Ascending aorta (tissue), 2 donors: ENCODE results near the gene NEAT1. TPM values are rescaled to one million over a fixed set of nuclear protein-coding genes. Genes with fewer than 3 reads are reported as not detected.
A peak's percentile ranks its signal among the peaks of the same experiment; 100 is the strongest.

Source experiments
- DNase-seq, 2 donors: peaks; one replicate each; pipeline ENCODE4 v3.0.0-alpha.2; 2019; ENCODE audit warnings: low spot score in 2 of 2
- H3K27ac ChIP-seq, 2 donors: fragments of 200-600 bp; sonication (generic); one replicate each; pipeline ENCODE4 v1.5.1; 2016 to 2017; ENCODE audit warnings: mild to moderate bottlenecking in 1 of 2
- H3K27me3 ChIP-seq: fragments of 200-600 bp; sonication (generic); one replicate; pipeline ENCODE4 v1.5.1; 2017
- H3K36me3 ChIP-seq, 2 donors: fragments of 200-600 bp; sonication (generic); one replicate each; pipeline ENCODE4 v1.5.1; 2016
- H3K4me1 ChIP-seq, 2 donors: fragments of 200-600 bp; sonication (generic); one replicate each; pipeline ENCODE4 v1.5.1; 2016 to 2017; ENCODE audit warnings: mild to moderate bottlenecking in 1 of 2
- H3K4me3 ChIP-seq, 2 donors: fragments of 200-600 bp; sonication (generic); one replicate each; pipeline ENCODE4 v1.5.1; 2016 to 2017; ENCODE audit warnings: mild to moderate bottlenecking in 1 of 2
- H3K9me3 ChIP-seq, 2 donors: fragments of 200-600 bp; sonication (generic); one replicate each; pipeline ENCODE4 v1.5.1; 2016
- intact Hi-C: fragments of 100-400 bp; cut with DNase I; formaldehyde crosslinking; loops from one replicate; pipeline ENCODE4 v1.15.1; 2023
- total RNA-seq: library from RNA; depleted of rRNA; stranded (reverse); fragments of >200 nt; gene quantifications from one replicate; pipeline ENCODE4 v1.1.0, GENCODE V29; 2016
- TF ChIP-seq, protein P1 (sequence below), 3 experiments: fragments of 200-600 bp in 2 of 3; fragments of 450-650 bp in 1 of 3; sonication (generic) in 2 of 3; IDR thresholded peaks; one replicate each; pipeline ENCODE4 v1.5.1; 2016 to 2019; ENCODE audit warnings: antibody characterized with exemption in 3 of 3, mild to moderate bottlenecking in 1 of 3, moderate library complexity in 1 of 3

The NEAT1 gene
- total RNA-seq, 1 donor from 2014 or later, result 180 TPM

DNA sequence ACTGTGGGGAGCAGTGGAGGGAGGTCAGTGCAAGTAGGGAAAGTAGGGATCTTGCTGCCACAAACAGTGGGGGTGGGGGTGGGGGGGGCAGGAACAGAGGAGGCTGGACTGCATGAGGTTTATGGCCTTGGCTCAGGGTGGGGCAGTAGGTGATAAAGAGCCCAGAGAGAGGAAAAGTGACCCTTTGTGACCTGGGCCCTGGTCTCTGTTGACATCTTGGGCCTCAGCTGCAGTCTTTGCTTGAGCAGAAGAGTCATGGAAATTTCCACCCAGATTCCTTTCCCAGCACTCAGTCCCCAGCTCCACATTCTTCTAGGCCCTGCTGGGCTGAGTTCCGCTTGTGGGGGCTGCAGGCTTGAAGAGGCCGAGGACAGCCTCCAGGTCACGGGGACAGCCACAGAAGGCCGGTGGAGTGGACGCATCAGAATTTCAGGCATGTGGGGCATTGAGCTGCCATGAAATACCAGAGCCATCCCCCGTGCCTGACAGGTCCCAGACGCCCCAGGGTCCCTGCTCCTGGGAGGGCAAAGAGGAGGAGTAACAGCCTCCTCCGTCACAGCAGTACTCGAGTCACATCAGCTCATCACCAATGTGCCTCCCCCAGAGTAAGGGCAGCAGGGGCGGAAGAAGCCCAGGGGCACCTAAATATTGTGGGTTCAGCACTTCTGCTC is 66.6 kb downstream of the NEAT1 start:
- no peaks in the 10 kb centered on the region for H3K27me3 ChIP-seq
- intact Hi-C loops, result no loop called here
- H3K36me3 ChIP-seq, result no peaks in the 10 kb centered on the region
- TF ChIP-seq, protein P1, sequence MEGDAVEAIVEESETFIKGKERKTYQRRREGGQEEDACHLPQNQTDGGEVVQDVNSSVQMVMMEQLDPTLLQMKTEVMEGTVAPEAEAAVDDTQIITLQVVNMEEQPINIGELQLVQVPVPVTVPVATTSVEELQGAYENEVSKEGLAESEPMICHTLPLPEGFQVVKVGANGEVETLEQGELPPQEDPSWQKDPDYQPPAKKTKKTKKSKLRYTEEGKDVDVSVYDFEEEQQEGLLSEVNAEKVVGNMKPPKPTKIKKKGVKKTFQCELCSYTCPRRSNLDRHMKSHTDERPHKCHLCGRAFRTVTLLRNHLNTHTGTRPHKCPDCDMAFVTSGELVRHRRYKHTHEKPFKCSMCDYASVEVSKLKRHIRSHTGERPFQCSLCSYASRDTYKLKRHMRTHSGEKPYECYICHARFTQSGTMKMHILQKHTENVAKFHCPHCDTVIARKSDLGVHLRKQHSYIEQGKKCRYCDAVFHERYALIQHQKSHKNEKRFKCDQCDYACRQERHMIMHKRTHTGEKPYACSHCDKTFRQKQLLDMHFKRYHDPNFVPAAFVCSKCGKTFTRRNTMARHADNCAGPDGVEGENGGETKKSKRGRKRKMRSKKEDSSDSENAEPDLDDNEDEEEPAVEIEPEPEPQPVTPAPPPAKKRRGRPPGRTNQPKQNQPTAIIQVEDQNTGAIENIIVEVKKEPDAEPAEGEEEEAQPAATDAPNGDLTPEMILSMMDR (IDR thresholded peaks at IDR 0.05), result no peak
- H3K9me3 ChIP-seq, result no peaks in the 10 kb centered on the region
- peak overlapping the region; percentile 19 to 42 for H3K4me3 ChIP-seq
- peaks cover 60 to 87% of the 10 kb centered on the region in 2 donors for H3K4me1 ChIP-seq
- peak in 1 of 2 donors; percentile 96 for DNase-seq
- peak overlapping the region; percentile 92 to 99 for H3K27ac ChIP-seq

DNA sequence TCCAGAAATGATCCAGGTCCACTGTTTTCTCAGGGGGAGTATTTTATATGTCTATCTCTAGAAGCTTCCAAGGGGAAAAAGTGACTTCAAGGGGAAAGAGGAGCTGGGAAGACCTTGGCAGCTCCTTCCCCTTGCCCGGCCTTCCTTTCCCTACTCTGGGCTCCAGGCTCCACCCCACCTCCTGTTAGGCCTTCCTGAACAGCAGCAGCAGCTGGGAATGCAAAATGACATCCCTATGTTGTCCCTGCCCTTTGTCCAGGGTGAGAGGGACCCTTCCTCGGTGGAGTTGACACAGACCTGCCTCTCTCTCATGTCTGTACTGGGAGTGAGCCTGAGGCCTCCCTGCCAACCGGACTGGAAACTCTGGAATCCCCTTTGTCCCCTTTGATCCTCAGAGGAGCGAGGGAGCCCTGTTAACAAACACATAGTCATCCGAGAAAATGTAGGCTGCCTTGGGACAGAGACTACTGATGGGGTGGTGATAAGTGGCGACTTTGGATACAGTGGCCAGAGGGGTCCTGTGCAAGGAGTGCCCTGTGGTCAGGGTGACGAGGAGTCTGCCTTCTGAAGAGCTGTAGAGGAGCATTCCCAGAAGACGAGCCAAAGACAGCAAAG is 67.2 kb downstream of the NEAT1 start:
- H3K9me3 ChIP-seq, result no peaks in the 10 kb centered on the region
- no peaks in the 10 kb centered on the region for H3K36me3 ChIP-seq
- H3K27ac ChIP-seq, result peak overlapping the region; percentile 92 to 99
- H3K4me3 ChIP-seq, result peak overlapping the region; percentile 9 to 19
- DNase-seq, result peak in 1 of 2 donors; percentile 77
- TF ChIP-seq, protein P1 (IDR thresholded peaks at IDR 0.05), result no peak
- no peaks in the 10 kb centered on the region for H3K27me3 ChIP-seq
- intact Hi-C loops, result no loop called here
- H3K4me1 ChIP-seq, result peaks cover 66 to 92% of the 10 kb centered on the region in 2 donors

DNA sequence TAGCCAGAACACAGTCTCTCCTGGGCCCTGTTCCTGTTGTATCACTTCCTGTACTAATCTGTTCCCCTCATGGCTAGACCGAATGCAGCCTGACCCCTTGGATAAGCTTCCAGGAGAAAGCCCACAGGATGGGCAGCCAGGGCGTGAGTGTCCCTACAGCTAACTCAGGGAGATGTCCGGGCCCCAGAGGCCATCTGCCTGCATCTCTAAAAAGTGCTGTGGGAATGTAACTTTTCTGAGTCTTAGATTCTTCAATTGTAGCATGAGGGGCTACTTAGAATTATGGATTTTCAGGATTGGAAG is 68.5 kb downstream of the NEAT1 start:
- Histone ChIP-seq H3K27ac (peak overlapping the region; percentile 92 to 99), H3K4me1 (peaks cover 75 to 94% of the 10 kb centered on the region in 2 donors), H3K4me3 (peak overlapping the region; percentile 6 to 37), H3K27me3 (no peaks in the 10 kb centered on the region), H3K9me3 (no peaks in the 10 kb centered on the region), H3K36me3 (no peaks in the 10 kb centered on the region)
- DNase-seq, result no peak
- intact Hi-C loops, result no loop called here
- TF ChIP-seq, protein P1 (IDR thresholded peaks at IDR 0.05), result no peak

DNA sequence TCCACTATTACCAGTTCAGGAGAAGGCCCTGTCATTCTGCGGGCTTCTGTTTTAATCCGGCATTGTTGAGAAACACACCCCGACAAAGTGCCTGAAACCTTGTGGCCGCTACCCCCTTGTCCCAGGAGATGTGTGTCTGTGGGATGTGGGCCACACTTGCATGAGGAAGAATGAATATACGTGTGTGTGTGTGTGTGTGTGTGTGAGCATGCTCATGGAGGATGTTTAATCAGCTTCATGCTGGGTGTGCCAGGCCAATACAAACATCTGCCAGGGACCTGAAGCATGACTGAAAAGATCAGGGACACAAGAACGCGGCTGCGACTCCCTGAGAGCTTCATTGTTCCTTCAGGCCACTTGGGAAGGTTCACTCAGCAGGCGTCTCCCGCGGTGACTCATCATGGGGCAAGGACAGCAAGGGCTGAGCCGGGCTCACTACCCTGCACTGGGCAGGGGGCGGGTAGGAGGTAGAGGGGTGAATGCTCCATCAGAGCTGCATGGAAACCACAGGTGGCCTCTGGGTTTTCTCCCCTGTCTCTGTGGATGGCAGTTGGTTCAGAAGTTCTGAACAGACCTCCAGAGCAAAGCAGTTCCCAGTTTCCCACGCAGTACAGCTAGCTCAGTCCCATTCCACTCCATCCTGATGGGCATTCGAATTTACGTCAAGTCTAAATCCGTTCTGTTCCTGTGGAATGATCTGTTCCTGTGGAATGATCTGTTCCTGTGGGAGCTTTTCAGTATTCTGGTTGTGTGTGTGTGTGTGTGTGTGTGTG is 69.2 kb downstream of the NEAT1 start:
- DNase-seq, result peak; percentile 82 to 98
- intact Hi-C loops, result loop anchor here (1.0 to 2.0 kb wide), 2 partner anchors 12 to 71 kb away; no protein-coding TSS in a partner anchor
- TF ChIP-seq, protein P1 (IDR thresholded peaks at IDR 0.05), result no peak

DNA sequence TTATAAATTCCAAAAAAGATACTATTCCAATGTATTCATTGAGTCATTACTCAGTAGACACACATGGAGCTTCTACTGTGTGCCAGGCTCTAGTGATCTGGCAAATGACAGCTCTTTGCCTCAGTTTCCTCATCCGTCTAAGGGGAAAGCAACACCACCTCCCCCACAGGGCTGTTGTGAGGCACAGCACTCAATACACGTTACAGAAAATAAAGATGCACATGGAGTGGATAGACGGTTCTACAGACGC is 69.7 kb downstream of the NEAT1 start:
- H3K9me3 ChIP-seq, result no peaks in the 10 kb centered on the region
- peaks cover 70 to 89% of the 10 kb centered on the region in 2 donors for H3K4me1 ChIP-seq
- H3K4me3 ChIP-seq, result peak overlapping the region in 1 of 2 donors; percentile 6
- H3K36me3 ChIP-seq, result no peaks in the 10 kb centered on the region
- peak overlapping the region; percentile 92 to 99 for H3K27ac ChIP-seq
- TF ChIP-seq, protein P1 (IDR thresholded peaks at IDR 0.05), result no peak
- DNase-seq, result no peak
- H3K27me3 ChIP-seq, result no peaks in the 10 kb centered on the region
- intact Hi-C loops, result loop anchor here (1.0 to 2.0 kb wide), 2 partner anchors 13 to 72 kb away; no protein-coding TSS in a partner anchor

More for the DNA sequence above, 69.2 kb downstream of the NEAT1 start:
- Histone ChIP-seq H3K9me3 (no peaks in the 10 kb centered on the region), H3K27ac (peak overlapping the region; percentile 92 to 99), H3K4me1 (peaks cover 71 to 92% of the 10 kb centered on the region in 2 donors), H3K36me3 (no peaks in the 10 kb centered on the region), H3K27me3 (no peaks in the 10 kb centered on the region), H3K4me3 (peak overlapping the region; percentile 6 to 37)
